ENCODE data around the gene GRM8.
"Not testable (repeated sequence)": the region's sequence is repeated elsewhere in the genome, so short reads cannot be mapped to it uniquely, and the experiment has no call there.

The GRM8 gene

DNA sequence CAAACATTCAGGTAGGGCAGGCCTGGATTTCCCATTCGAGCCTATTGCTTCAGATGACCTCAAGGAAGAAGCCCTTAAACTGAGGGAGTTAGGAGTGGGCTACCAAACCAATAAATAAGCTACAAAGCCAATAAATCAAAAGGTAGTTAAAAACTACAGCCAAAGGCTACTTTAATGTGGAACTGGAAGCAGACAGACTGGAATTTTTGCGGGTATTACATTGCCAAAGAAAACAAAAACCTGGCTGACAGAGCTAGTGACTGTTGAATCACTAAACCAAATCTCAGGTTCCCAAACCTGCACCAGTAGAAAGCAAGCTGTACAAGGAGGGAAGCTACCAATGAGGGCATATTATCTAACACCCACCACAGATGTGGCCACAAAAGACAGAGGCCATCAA lies 315.6 kb downstream of the GRM8 start:
- H3K4me3 ChIP-seq (ENCODE audit: low read depth, low read length) = no peak overlapping the region

DNA sequence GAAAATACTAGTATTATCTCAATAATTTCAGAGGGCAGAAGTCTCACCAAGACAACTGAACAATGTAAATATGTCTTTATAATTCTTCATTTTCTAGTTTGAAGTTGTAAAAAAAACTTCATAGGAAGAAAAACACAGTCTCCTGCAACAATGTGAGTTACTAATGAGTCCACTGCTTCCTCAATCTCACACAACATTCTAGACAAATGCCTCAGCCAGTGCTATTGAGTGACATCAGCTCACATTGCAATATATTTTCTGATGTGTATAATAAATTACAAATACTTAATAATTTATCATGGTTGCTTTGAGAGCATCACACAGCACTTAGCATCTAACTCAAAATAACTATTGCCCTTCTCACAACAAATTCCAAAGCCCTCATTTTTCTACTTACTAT lies 321.2 kb downstream of the GRM8 start:
- no peak overlapping the region for H3K4me3 ChIP-seq (ENCODE audit: low read depth, low read length)

DNA sequence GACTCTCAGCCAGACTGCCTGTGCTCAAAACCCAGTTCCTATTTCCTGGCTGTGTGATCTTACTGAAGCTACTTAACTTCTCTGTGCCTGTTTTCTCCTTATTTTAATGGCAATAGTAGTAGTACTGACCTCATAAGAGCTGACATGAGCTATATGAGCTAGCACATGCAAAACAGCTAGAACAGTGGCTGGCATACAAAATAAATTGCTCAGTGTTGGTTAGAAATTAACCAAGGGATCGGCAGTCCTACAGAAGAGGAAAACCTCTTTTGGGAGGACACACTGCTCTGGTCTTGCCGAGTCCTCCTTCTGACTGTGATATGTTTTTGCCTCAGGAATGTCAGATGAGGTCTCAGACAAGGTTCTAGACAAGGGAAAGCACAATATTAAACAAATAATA lies 322.6 kb downstream of the GRM8 start:
- H3K4me3 ChIP-seq (ENCODE audit: low read depth, low read length) = no peak overlapping the region

DNA sequence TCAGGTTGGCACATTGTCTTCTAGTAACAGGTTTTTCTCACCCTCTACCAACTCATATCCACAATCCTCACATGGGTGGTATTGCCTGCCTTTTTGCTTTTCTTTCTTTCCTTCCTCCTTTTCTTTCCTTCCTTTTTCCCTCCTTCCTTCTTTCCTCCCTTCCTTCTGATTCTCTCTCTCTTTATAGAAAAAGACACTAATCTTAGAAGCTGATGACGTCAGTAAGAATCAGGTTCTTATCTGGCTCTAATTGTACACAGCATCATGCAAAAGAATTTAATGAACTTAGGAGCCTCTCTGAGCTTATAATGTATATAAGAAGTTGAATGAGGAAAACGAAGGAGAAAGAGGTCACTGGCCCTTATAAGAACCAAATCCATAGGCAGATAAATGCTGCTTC lies 328.3 kb downstream of the GRM8 start:
- H3K4me3 ChIP-seq (ENCODE audit: low read depth, low read length) = no peak overlapping the region

DNA sequence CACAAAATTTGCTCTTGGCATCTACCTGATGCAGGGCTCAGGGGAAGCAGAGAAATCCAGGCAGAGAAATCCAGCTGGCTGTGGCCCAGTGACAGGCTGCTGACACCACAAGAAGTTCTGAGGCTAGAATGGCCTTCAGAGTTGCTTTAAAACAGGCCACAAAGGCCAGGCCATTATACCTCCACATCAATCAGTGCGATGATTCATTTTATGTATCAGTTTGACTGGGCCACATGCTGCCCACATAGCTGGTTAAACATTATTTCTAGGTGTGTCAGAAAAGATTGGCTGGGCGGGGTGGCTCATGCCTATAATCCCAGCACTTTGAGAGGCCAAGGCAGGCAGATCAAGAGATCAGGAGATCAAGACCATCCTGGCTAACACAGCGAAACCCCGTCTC lies 341.1 kb downstream of the GRM8 start:
- not testable (repeated sequence) for H3K4me3 ChIP-seq (ENCODE audit: low read depth, low read length)

DNA sequence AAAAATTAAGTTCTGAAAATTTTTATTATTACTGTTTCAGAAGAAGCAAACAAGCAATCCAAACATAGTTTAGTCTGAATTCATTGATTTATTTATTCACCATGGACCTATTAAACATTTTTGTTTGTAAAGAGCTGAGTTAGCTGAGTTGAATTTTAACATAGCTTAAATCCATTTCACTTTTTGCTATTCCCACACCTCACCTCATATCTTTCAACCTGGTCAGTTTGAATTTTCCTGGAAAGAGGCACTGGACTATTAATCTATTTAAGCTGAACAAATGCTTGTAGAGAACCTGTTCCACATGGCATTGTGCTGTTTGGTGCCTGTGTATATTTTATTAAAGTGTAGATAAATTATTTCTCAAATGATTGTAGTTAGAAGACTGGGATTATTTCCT lies 344.2 kb downstream of the GRM8 start:
- not testable (repeated sequence) for H3K4me3 ChIP-seq (ENCODE audit: low read depth, low read length)

DNA sequence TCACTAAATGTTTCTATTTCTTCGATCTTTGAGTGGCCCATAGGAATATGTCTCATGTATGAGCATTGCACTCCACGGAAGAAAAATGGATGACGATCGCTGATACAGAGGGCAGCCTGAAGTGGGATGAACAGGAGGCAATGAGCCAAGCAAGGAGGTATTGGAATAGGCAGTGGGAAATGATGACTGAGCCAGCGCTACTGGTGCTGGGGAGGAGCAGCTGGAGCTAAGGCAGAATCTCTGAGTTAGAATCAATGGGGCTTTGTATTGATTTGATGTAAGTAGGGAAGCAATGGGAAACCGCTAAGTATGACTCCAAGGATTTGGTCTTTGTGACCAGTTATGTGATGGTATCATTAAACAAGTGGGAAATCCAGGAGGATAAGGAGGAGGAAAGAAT lies 345.1 kb downstream of the GRM8 start:
- H3K4me3 ChIP-seq (ENCODE audit: low read depth, low read length) = not testable (repeated sequence)

DNA sequence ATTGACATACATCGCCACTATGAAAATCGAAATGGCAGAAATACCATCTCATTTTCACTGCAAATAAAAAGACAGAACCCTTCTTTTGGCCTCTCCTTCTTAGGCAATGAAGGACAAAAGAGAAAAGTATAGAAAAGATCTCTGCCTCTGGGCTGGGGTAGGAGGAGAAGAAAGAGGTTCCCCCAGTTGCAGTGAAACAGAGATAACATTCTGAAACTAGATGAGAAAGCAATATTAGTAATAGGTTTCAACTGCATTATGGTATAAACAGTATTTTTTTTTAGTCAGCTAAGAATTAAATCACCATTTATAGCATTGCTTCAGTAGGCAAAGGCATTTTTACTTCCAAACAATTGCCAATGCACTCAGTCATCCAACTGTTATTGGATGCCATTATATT lies 347.5 kb downstream of the GRM8 start:
- not testable (repeated sequence) for H3K4me3 ChIP-seq (ENCODE audit: low read depth, low read length)

DNA sequence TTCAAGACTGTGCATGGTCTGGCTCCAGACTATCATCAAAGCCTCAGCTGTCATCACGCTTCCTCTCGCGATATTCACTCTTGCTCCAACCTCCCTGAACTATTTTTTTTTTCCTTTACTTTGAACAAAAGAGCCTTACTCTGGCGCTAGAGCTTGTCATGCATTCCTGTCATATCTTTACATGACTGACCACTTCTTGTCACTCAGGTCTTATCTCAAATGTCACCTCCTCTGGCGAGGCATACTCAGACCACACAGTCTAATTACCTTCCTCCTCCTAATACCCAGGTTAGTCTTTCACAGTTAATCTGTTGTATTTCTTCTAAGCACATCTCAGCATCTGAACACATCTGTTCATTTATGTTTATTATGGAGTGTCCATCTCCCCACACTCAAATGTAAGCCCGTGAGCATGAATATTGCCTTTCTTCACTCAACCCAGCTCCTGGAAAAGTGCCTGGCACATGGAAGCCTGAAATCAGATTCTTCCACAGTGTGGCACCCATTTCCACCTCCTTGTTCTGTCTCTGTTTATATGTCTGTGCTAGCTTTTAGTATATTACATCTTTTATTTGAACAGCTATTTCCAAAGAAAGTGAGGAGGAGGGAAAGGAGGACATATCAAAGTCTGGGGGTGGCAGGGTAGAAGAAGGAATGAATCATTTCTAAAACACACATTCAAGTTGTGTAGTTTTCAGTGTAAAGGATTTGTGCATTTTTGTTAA lies 351.5 kb downstream of the GRM8 start:
- not testable (repeated sequence) for H3K4me3 ChIP-seq (ENCODE audit: low read depth, low read length)

DNA sequence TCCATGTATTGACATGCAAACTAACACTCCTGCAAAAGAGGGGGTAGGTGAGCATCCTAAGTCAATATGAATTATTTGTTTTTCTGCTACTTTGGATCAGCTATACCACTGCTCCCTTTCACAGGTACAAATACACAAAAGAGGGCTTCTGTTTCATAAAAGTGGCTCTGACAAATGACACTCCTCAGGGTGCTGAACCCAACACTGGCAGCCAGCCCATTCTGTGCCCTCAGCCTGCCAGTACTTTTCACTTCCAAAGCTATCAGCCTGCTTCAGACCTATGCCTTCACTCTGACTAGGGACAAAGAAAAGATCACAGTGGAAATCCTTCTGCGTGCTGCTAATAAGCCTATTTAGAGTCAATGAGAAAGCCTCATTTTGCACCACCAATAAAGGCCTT lies 364.8 kb downstream of the GRM8 start:
- H3K4me3 ChIP-seq (ENCODE audit: low read depth, low read length) = not testable (repeated sequence)

DNA sequence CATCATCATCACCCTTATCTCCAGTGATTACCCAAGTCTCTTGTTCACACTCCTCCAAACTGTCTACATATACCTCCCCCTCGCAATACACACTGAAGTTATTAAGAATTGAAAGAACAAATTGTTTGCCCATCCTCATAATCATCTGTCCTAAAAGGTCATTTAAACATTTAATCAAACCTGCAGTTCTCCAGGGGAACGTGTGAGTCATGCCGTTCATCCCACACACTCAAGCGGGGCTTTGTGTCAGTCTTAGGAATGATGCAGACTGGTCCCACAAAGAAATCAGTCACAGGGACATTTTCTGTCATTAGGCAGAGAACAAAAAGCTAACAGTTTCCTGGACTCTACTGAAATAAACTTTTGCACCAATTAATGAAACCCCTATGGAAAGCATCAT lies 365.2 kb downstream of the GRM8 start:
- H3K4me3 ChIP-seq (ENCODE audit: low read depth, low read length) = not testable (repeated sequence)

DNA sequence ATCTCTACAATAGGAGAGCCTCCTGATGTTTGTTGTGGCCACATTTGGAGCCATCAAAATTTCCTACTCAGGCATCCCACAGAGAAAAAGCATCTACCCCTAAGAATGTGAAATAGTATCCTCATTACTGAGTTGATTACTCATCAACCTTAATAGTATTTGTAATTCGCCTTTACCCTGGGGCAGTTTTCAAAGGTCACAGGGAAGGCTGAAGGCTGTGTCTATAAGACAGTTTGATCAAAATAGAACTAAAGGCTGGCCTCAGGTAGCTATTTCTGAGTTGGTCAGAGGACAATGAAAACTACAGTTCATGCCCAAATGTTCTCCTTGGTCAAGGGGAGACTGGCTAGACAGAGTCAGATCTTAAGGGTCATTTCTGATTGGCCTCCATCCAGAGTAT lies 370.0 kb downstream of the GRM8 start:
- H3K4me3 ChIP-seq (ENCODE audit: low read depth, low read length) = not testable (repeated sequence)

DNA sequence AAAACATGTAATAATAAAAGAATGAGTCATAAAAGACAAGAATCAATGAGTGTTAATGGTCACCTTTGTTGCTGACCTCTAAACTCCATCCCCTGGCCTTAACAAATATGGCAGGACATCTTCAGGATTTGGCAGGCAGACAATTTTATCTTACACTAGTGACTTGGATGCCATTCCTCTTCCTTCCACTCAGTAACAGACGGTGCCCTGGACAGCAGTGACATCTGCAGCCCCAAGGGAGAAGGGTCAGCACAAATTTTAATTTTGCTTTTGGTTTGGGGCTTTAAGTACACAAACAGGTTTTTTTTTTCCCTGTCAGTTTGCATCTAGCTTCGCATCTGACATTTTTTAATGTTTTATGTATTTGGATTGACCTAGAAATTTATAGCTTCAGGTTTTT lies 370.8 kb downstream of the GRM8 start:
- H3K4me3 ChIP-seq (ENCODE audit: low read depth, low read length) = not testable (repeated sequence)

DNA sequence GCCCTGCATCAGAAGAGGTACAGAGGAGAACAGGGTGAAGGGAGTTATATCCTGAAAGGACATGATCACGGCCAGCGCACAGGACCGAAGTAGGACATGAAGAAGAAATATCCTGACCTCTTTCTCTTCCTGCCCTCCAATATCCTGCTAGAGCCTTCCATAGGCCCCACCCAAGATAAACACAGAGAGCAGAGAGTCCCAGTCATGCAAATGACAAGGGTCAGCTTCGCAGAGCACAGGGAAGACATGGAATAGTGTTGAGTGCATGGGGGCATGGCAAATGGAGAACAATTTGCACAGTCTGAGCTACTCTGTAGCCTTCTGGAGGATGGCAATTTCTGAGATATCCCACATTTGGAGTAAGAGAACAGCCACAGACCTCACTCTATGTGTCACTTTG lies 371.4 kb downstream of the GRM8 start:
- no peak overlapping the region for H3K4me3 ChIP-seq (ENCODE audit: low read depth, low read length)

DNA sequence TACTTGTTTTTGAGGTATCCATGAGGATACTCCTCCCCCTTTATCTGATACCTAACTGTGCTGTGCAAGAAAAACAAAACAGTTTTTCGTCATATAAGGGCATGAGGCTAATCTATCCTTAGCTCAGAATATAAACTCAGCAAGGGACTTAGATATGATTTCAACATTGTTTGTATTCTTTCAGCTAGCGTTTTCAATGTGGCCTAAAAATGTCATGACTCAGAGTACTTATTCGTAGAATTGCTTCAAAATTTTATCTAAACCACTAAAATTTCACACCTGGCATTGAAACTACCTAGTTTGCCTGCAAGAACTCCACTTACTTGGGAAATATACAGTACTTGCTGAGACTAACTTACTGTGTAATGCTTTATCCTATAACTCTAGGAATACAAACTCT lies 376.2 kb downstream of the GRM8 start:
- H3K4me3 ChIP-seq (ENCODE audit: low read depth, low read length) = not testable (repeated sequence)

DNA sequence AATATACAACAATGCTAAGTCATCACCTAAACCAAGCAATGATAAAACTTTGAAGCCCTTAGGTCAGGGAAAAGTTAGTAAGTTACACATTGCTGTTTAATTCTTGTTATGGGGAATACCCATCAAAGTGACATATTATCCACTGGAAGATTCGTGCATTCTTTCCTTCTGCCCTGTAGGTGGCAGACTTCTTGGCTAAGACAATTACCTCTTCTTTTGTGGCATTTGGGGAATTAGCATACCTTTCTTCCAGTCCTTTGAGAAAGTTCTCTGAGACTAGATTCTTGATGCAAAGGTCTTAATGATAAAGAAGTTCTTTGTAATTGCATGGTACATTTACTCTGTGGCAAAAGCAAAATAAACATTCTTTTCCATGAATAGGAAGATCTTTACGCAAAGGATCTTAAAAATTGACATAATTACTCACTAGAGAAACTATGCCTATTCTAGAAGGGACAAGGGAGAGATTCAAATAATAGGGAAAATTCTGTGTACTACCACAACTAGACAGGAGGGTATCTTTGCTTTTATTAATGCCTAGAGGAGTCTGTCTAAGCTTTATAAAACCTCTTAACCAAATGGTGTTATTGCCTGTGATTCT lies 395.9 kb downstream of the GRM8 start:
- no peak overlapping the region for H3K4me3 ChIP-seq (ENCODE audit: low read depth, low read length)

DNA sequence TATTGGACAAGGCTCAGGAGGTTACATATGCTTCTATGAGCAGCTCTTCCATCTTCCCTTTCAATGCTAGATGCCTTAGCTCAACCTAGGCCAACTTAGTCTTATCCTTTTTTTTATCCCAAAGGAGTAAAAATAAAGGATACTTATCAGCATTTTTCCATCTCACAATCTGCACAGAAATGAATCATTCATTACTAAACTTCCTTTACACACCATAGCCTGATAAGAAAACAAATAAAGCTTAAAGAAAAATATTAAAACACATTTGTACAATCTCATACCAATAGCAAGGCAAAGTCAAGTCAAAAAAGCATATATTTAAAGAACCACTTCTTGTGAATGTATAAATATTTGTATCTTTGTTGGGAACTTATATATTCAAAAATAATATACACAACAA lies 407.4 kb downstream of the GRM8 start:
- H3K4me3 ChIP-seq (ENCODE audit: low read depth, low read length) = no peak overlapping the region

DNA sequence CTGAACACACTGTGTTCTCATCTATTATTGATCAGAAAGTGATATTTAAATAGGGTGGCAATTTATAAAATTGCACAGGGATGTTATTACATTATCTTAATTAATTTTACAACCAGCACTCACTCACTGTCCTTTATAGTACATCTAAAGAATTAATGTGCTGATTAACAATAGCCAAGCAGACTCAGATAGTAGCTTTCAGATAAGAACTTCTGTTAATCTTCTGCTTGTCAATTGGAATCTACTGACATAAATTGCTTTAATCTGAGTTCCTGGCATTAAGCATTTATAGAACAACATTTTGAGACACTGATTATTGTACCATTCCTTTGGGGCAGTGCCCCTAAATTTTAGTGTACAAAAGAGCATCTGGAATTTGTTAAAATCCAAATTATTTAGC lies 408.9 kb downstream of the GRM8 start:
- no peak overlapping the region for H3K4me3 ChIP-seq (ENCODE audit: low read depth, low read length)

DNA sequence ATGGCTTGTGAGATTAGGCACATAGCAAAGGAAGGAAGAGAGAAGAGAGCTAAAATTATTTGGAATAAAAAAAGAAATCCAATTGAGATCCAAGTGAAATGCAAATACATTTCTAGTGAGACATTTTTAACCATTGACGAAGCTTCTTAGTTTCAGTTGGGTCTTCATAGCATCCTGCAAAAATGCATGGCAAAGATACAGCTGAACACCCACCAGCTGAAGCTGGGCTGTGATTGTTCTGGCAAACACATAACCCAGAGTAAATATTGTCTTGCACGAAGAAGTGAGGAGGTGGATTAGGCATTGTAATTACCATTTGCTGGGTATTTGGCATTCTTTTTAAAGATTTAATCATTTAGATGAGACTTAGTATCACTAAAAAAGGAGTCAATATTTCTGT lies 409.4 kb downstream of the GRM8 start:
- H3K4me3 ChIP-seq (ENCODE audit: low read depth, low read length) = no peak overlapping the region

DNA sequence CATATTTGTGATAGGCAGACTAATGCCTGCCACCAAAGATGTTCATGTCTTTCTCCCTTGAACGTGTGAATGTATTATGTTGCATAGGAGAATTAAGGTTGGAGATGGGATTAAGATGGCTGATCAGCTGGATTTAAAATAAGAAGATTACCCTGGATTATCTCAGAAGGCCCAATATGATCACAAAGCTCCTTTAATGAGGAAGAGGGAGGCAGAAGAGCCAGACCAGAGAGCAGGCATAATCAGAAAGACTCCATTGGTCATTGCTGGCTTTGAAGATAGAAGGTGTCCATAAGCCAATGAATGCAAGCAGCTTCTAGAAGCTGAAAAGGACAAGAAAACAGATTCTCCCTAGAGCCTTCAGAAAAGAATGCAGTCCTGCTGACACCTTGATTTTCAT lies 410.3 kb downstream of the GRM8 start:
- H3K4me3 ChIP-seq (ENCODE audit: low read depth, low read length) = no peak overlapping the region

DNA sequence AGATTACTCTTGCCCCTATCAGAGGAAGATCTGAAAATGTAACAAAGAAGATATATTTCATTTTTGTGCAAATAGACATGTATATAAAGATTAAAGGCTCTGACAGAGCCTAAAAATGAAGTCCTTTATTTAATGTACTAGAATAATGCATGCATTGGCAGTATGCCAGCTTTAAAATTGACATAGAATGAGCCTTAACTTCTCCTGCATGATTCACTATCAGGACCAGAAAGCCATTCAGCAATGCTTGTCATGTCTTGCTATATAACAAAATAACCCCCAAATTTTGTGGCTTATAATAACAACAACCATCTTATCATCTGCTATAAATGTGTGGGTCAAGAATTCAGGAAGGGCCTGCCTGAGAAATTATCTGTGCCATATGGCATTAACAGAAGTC lies 411.9 kb downstream of the GRM8 start:
- no peak overlapping the region for H3K4me3 ChIP-seq (ENCODE audit: low read depth, low read length)

DNA sequence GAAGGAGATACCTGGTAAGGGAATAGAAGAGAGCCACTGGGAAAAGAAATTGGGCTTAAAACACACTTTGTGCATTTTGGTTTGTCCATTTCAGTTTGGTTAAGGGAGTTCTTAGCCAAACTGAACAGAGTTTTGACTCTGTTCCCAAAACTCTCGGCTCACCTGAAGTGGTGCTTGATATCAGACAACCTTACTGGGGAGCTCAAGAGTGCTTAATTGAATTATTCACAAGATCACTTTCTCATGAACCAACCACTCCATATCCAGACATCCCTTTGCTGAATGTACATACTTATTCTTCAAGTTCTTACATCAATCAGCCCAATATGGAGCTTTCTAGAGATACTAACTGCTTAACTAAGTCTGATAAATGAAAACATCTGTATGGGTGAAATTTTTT lies 413.1 kb downstream of the GRM8 start:
- no peak overlapping the region for H3K4me3 ChIP-seq (ENCODE audit: low read depth, low read length)

DNA sequence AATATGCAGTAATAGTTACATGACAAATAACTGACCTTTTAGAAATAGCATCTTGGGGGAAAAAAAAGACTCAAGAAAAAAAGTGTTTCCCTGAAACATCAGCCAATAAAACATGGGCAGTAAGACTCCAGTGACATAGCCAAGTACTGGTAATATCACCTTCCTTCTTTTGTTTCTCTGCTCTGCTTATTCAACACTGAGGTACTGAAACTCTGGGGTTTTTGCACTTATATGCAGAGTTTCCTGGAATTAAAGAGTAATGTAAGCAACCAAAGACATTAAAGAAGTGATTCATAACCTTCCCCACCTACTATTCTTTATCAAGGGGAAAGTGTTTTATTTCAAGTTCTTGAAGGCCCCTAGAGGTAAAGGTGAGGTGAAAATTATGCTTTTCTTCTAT lies 414.5 kb downstream of the GRM8 start:
- no peak overlapping the region for H3K4me3 ChIP-seq (ENCODE audit: low read depth, low read length)
